Activated naive CD4-positive, alpha-beta T cell treated with anti-CD3 and anti-CD28 coated beads, Interleukin-2, amount 50 U/mL, for 72 hours (primary cell): Measurements from ENCODE around the gene AKT3. TPM values are rescaled to one million over a fixed set of nuclear protein-coding genes. Genes with fewer than 3 reads are reported as not detected.
"Not testable (repeated sequence)": the region's sequence is repeated elsewhere in the genome, so short reads cannot be mapped to it uniquely, and the experiment has no call there.

Experiments used
- ATAC-seq, 2 donors: fragments of 150-1000 bp; cut with Tn5 transposase; 2 replicates each; pipeline ENCODE4 v1.10.0; 2021; ENCODE audit warnings: mild to moderate bottlenecking in 2 of 2, moderate library complexity in 2 of 2
- DNase-seq, 2 donors: peaks; one replicate each; pipeline ENCODE4 v3.0.0; 2021 to 2022; ENCODE audit warnings: low spot score in 2 of 2
- H3K27ac Mint-ChIP-seq, 2 donors: one replicate each; pipeline ENCODE4 v1.8.0; 2022; ENCODE audit warnings: mild to moderate bottlenecking in 2 of 2, mixed read lengths in 2 of 2
- H3K36me3 Mint-ChIP-seq, 2 donors: one replicate each; pipeline ENCODE4 v1.8.0; 2022; ENCODE audit warnings: mixed read lengths in 2 of 2
- H3K9me3 Mint-ChIP-seq, 2 donors: one replicate each; pipeline ENCODE4 v1.8.0; 2022; ENCODE audit warnings: mixed read lengths in 2 of 2
- total RNA-seq, 2 donors: library from RNA; stranded (reverse); gene quantifications; one replicate each; pipeline ENCODE4 v1.2.3, GENCODE V29; 2022

AKT3 gene
- total RNA-seq, 2 donors from 2014 or later: 24.9 to 37.3 TPM

- H3K27ac Mint-ChIP-seq: no peak overlapping the region
- ATAC-seq (no peak), DNase-seq (no peak)
- no peaks in the 10 kb centered on the region for H3K9me3 Mint-ChIP-seq
- H3K36me3 Mint-ChIP-seq: no peaks in the 10 kb centered on the region
These were observed 136.4 kb downstream of the AKT3 start for GRCh38 chr1:243713470-243714186.

- Mint-ChIP-seq H3K36me3 (no peaks in the 10 kb centered on the region), H3K27ac (no peak overlapping the region), H3K9me3 (no peaks in the 10 kb centered on the region)
- ATAC-seq (no peak), DNase-seq (no peak)
These were observed 137.1 kb downstream of the AKT3 start for GRCh38 chr1:243712941-243713340.

GRCh38 chr1:243712242-243712641 lies 137.8 kb downstream of the AKT3 start:
- no peaks in the 10 kb centered on the region for H3K9me3 Mint-ChIP-seq
- H3K36me3 Mint-ChIP-seq: no peaks in the 10 kb centered on the region
- H3K27ac Mint-ChIP-seq: no peak overlapping the region
- DNase-seq (no peak), ATAC-seq (no peak)

- Mint-ChIP-seq H3K27ac (no peak overlapping the region), H3K9me3 (no peaks in the 10 kb centered on the region), H3K36me3 (no peaks in the 10 kb centered on the region)
- ATAC-seq: no peak
- no peak for DNase-seq
These were observed 139.6 kb downstream of the AKT3 start for GRCh38 chr1:243710467-243710866.

GRCh38 chr1:243708210-243708609 lies 141.8 kb downstream of the AKT3 start:
- DNase-seq (no peak), ATAC-seq (no peak)
- Mint-ChIP-seq H3K36me3 (no peaks in the 10 kb centered on the region), H3K27ac (no peak overlapping the region), H3K9me3 (no peaks in the 10 kb centered on the region)

- no peak for DNase-seq
- no peak for ATAC-seq
- H3K27ac Mint-ChIP-seq: no peak overlapping the region
- no peaks in the 10 kb centered on the region for H3K9me3 Mint-ChIP-seq
- no peaks in the 10 kb centered on the region for H3K36me3 Mint-ChIP-seq
These were observed 143.5 kb downstream of the AKT3 start for GRCh38 chr1:243706563-243706962.

- no peak for ATAC-seq
- no peak overlapping the region for H3K27ac Mint-ChIP-seq
- no peak for DNase-seq
- no peaks in the 10 kb centered on the region for H3K9me3 Mint-ChIP-seq
- H3K36me3 Mint-ChIP-seq: no peaks in the 10 kb centered on the region
These were observed 144.5 kb downstream of the AKT3 start for GRCh38 chr1:243705585-243705984.

- no peak for DNase-seq
- no peaks in the 10 kb centered on the region for H3K36me3 Mint-ChIP-seq
- H3K9me3 Mint-ChIP-seq: no peaks in the 10 kb centered on the region
- H3K27ac Mint-ChIP-seq: no peak overlapping the region
- no peak for ATAC-seq
These were observed 148.2 kb downstream of the AKT3 start for GRCh38 chr1:243701872-243702271.

- no peaks in the 10 kb centered on the region for H3K9me3 Mint-ChIP-seq
- ATAC-seq: no peak
- H3K27ac Mint-ChIP-seq: no peak overlapping the region
- peaks cover 9 to 10% of the 10 kb centered on the region in 2 donors for H3K36me3 Mint-ChIP-seq
- DNase-seq: no peak
These were observed 156.2 kb downstream of the AKT3 start for GRCh38 chr1:243693800-243694199.

- H3K9me3 Mint-ChIP-seq: no peaks in the 10 kb centered on the region
- ATAC-seq: peak; percentile 48 to 54
These were observed 163.9 kb downstream of the AKT3 start for GRCh38 chr1:243686159-243686558.

GRCh38 chr1:243680860-243681259 lies 169.2 kb downstream of the AKT3 start:
- no peak for DNase-seq
- no peak for ATAC-seq
- peaks cover 8 to 24% of the 10 kb centered on the region in 2 donors for H3K36me3 Mint-ChIP-seq

More at GRCh38 chr1:243686159-243686558, 163.9 kb downstream of the AKT3 start:
- DNase-seq: no peak
- H3K27ac Mint-ChIP-seq: no peak overlapping the region
- H3K36me3 Mint-ChIP-seq: peaks cover 11 to 19% of the 10 kb centered on the region in 2 donors

GRCh38 chr1:243672539-243673074 lies 177.4 kb downstream of the AKT3 start:
- no peak overlapping the region for H3K27ac Mint-ChIP-seq
- peaks cover 4 to 22% of the 10 kb centered on the region in 2 donors for H3K36me3 Mint-ChIP-seq
- no peaks in the 10 kb centered on the region for H3K9me3 Mint-ChIP-seq
- DNase-seq (no peak), ATAC-seq (no peak)

More at GRCh38 chr1:243680860-243681259, 169.2 kb downstream of the AKT3 start:
- no peak overlapping the region for H3K27ac Mint-ChIP-seq
- no peaks in the 10 kb centered on the region for H3K9me3 Mint-ChIP-seq

GRCh38 chr1:243667591-243667990 lies 182.5 kb downstream of the AKT3 start:
- ATAC-seq (no peak), DNase-seq (no peak)
- peaks cover 6 to 19% of the 10 kb centered on the region in 2 donors for H3K36me3 Mint-ChIP-seq
- H3K27ac Mint-ChIP-seq: peak overlapping the region in 1 of 2 donors; percentile 33
- H3K9me3 Mint-ChIP-seq: peaks cover 0 to 5% of the 10 kb centered on the region in 2 donors

GRCh38 chr1:243667133-243667532 lies 182.9 kb downstream of the AKT3 start:
- no peak for DNase-seq
- Mint-ChIP-seq H3K36me3 (peaks cover 6 to 19% of the 10 kb centered on the region in 2 donors), H3K27ac (peak overlapping the region in 1 of 2 donors; percentile 33)

GRCh38 chr1:243663651-243664050 lies 186.4 kb downstream of the AKT3 start:
- DNase-seq: no peak
- no peak for ATAC-seq
- Mint-ChIP-seq H3K36me3 (peaks cover 13 to 19% of the 10 kb centered on the region in 2 donors), H3K27ac (no peak overlapping the region), H3K9me3 (peaks cover 0 to 5% of the 10 kb centered on the region in 2 donors)

More at GRCh38 chr1:243667133-243667532, 182.9 kb downstream of the AKT3 start:
- H3K9me3 Mint-ChIP-seq: peaks cover 0 to 5% of the 10 kb centered on the region in 2 donors
- ATAC-seq: no peak

- not testable (repeated sequence) for DNase-seq, H3K27ac Mint-ChIP-seq, H3K9me3 Mint-ChIP-seq, ATAC-seq
- peaks cover 11 to 13% of the 10 kb centered on the region in 2 donors for H3K36me3 Mint-ChIP-seq
These were observed 187.9 kb downstream of the AKT3 start for GRCh38 chr1:243662169-243662568.

GRCh38 chr1:243658594-243659105 lies 191.4 kb downstream of the AKT3 start:
- H3K9me3 Mint-ChIP-seq: no peaks in the 10 kb centered on the region
- no peak for ATAC-seq
- H3K36me3 Mint-ChIP-seq: peaks cover 6 to 7% of the 10 kb centered on the region in 2 donors
- H3K27ac Mint-ChIP-seq: no peak overlapping the region
- no peak for DNase-seq
